H9 (cell line): ENCODE data around the gene DUSP7. TPM values are rescaled to one million over a fixed set of nuclear protein-coding genes. Genes with fewer than 3 reads are reported as not detected.

Source experiments
- DNase-seq: peaks from one replicate; pipeline ENCODE4 v3.0.0-alpha.2; 2017
- H2AFZ ChIP-seq: one replicate; pipeline ENCODE4 v1.6.1; 2013; ENCODE audit warnings: mild to moderate bottlenecking, low read length, control low read depth, moderate library complexity
- H2AK5ac ChIP-seq: 2 replicates; pipeline ENCODE4 v1.6.1; 2013; ENCODE audit warnings: low read length, control low read depth, mixed read lengths; ENCODE audit not compliant: insufficient read length
- H2BK120ac ChIP-seq: one replicate; pipeline ENCODE4 v1.6.1; 2013; ENCODE audit warnings: low read depth, mild to moderate bottlenecking, low read length, control low read depth, inconsistent platforms; ENCODE audit not compliant: poor library complexity, severe bottlenecking
- H2BK12ac ChIP-seq: 2 replicates; pipeline ENCODE4 v1.6.1; 2013; ENCODE audit warnings: low read length, control low read depth, mixed read lengths, low read depth; ENCODE audit not compliant: insufficient read length
- H2BK15ac ChIP-seq: 2 replicates; pipeline ENCODE4 v1.6.1; 2013; ENCODE audit warnings: low read depth, low read length, control low read depth
- H2BK20ac ChIP-seq: one replicate; pipeline ENCODE4 v1.6.1; 2013; ENCODE audit warnings: low read depth, mild to moderate bottlenecking, low read length, control low read depth, inconsistent platforms; ENCODE audit not compliant: poor library complexity, severe bottlenecking
- H2BK5ac ChIP-seq: 2 replicates; pipeline ENCODE4 v1.6.1; 2013; ENCODE audit warnings: low read length, control low read depth, mixed read lengths; ENCODE audit not compliant: insufficient read length
- H3K14ac ChIP-seq: 2 replicates; pipeline ENCODE4 v1.6.1; 2013; ENCODE audit warnings: low read length, control low read depth; ENCODE audit not compliant: insufficient read depth
- H3K18ac ChIP-seq: 2 replicates; pipeline ENCODE4 v1.6.1; 2013; ENCODE audit warnings: low read depth, mild to moderate bottlenecking, mixed read lengths, low read length, control low read depth; ENCODE audit not compliant: insufficient read length
- H3K23ac ChIP-seq: 2 replicates; pipeline ENCODE4 v1.6.1; 2013; ENCODE audit warnings: low read length, control low read depth, mixed read lengths, low read depth; ENCODE audit not compliant: insufficient read length
- H3K23me2 ChIP-seq: 2 replicates; pipeline ENCODE4 v1.6.1; 2013; ENCODE audit warnings: low read depth, mild to moderate bottlenecking, mixed read lengths, low read length, control low read depth; ENCODE audit not compliant: insufficient read length, poor library complexity, severe bottlenecking
- H3K27ac ChIP-seq: 2 replicates; pipeline ENCODE4 v1.5.1; 2013; ENCODE audit warnings: low read length, control low read depth, mixed read lengths, low read depth; ENCODE audit not compliant: insufficient read length
- H3K27me3 ChIP-seq: 2 replicates; pipeline ENCODE4 v1.6.1; 2013; ENCODE audit warnings: low read length, control low read depth, inconsistent platforms; ENCODE audit not compliant: insufficient read depth
- H3K4ac ChIP-seq: 2 replicates; pipeline ENCODE4 v1.6.1; 2013; ENCODE audit warnings: low read depth, mild to moderate bottlenecking, control low read depth, inconsistent platforms, low read length, moderate library complexity
- H3K4me1 ChIP-seq: 2 replicates; pipeline ENCODE4 v1.6.1; 2013; ENCODE audit warnings: low read length, control low read depth, inconsistent platforms; ENCODE audit not compliant: insufficient read depth
- H3K4me2 ChIP-seq: 2 replicates; pipeline ENCODE4 v1.6.1; 2013; ENCODE audit warnings: low read length, control low read depth, mixed read lengths; ENCODE audit not compliant: insufficient read length, insufficient read depth
- H3K56ac ChIP-seq: 2 replicates; pipeline ENCODE4 v1.6.1; 2013; ENCODE audit warnings: low read depth, mild to moderate bottlenecking, mixed read lengths, low read length, control low read depth; ENCODE audit not compliant: insufficient read length
- H3K79me1 ChIP-seq: 2 replicates; pipeline ENCODE4 v1.6.1; 2013; ENCODE audit warnings: low read depth, mild to moderate bottlenecking, moderate library complexity, low read length, control low read depth, inconsistent platforms; ENCODE audit not compliant: insufficient read depth, poor library complexity, severe bottlenecking
- H3K79me2 ChIP-seq: 2 replicates; pipeline ENCODE4 v1.6.1; 2013; ENCODE audit warnings: low read length, control low read depth, inconsistent platforms; ENCODE audit not compliant: insufficient read depth
- H3K9ac ChIP-seq: 2 replicates; pipeline ENCODE4 v1.6.1; 2013; ENCODE audit warnings: low read length, control low read depth, mixed read lengths; ENCODE audit not compliant: insufficient read length; ENCODE audit errors: extremely low read depth
- H3K9me3 ChIP-seq: one replicate; pipeline ENCODE4 v1.6.1; 2013; ENCODE audit warnings: low read depth, low read length, inconsistent platforms; ENCODE audit not compliant: control insufficient read depth
- H3T11ph ChIP-seq: one replicate; pipeline ENCODE4 v1.6.1; 2013; ENCODE audit warnings: mild to moderate bottlenecking, low read length, control low read depth, inconsistent platforms
- H4K20me1 ChIP-seq: one replicate; pipeline ENCODE4 v1.6.1; 2013; ENCODE audit not compliant: control insufficient read depth, insufficient read length, insufficient read depth
- H4K5ac ChIP-seq: 2 replicates; pipeline ENCODE4 v1.6.1; 2013; ENCODE audit warnings: low read depth, mild to moderate bottlenecking, mixed read lengths, low read length, control low read depth; ENCODE audit not compliant: insufficient read length
- H4K8ac ChIP-seq: replicated peaks from 2 replicates; pipeline ENCODE4 v1.6.1; 2013; ENCODE audit warnings: low read length, control low read depth, mixed read lengths, low read depth; ENCODE audit not compliant: insufficient read length
- H4K91ac ChIP-seq: 2 replicates; pipeline ENCODE4 v1.6.1; 2013; ENCODE audit warnings: low read depth, mild to moderate bottlenecking, moderate library complexity, mixed read lengths, low read length, control low read depth; ENCODE audit not compliant: insufficient read length
- H3K27ac Mint-ChIP-seq, 3 experiments: 2 replicates in 2 of 3; 3 replicates in 1 of 3; pipeline ENCODE4 v1.8.0; 2020 to 2021; ENCODE audit warnings: mixed read lengths in 3 of 3, mild to moderate bottlenecking in 1 of 3, moderate library complexity in 1 of 3
- H3K27me3 Mint-ChIP-seq: 2 replicates; pipeline ENCODE4 v1.8.0; 2021; ENCODE audit warnings: low read depth, mild to moderate bottlenecking, moderate library complexity, mixed read lengths
- H3K36me3 Mint-ChIP-seq, 3 experiments: 2 replicates in 2 of 3; 3 replicates in 1 of 3; pipeline ENCODE4 v1.8.0; 2020 to 2021; ENCODE audit warnings: low read depth in 3 of 3, mixed read lengths in 3 of 3; ENCODE audit not compliant: insufficient read depth in 1 of 3
- H3K4me1 Mint-ChIP-seq, 2 experiments: 2 replicates each; pipeline ENCODE4 v1.8.0; 2020; ENCODE audit warnings: mixed read lengths in 2 of 2
- H3K4me3 Mint-ChIP-seq, 2 experiments: 2 replicates in 1 of 2; 3 replicates in 1 of 2; pipeline ENCODE4 v1.8.0; 2020 to 2021; ENCODE audit warnings: mild to moderate bottlenecking in 2 of 2, mixed read lengths in 2 of 2, moderate library complexity in 1 of 2
- H3K9me3 Mint-ChIP-seq, 2 experiments: 2 replicates in 1 of 2; 3 replicates in 1 of 2; pipeline ENCODE4 v1.8.0; 2020; ENCODE audit warnings: mild to moderate bottlenecking in 2 of 2, mixed read lengths in 2 of 2, moderate library complexity in 1 of 2
- CTCF ChIP-seq: fragments of 200-600 bp; sonication (generic); conservative IDR thresholded peaks from 3 replicates; pipeline ENCODE4 v1.8.0; 2021; ENCODE audit warnings: antibody characterized with exemption, mild to moderate bottlenecking
- WGBS: extraction: QIAGEN DNeasy Blood & Tissue Kit; methylation state at CpG from one replicate; pipeline ENCODE4 v1.1.7; 2013; ENCODE audit warnings: missing lambda C conversion rate, low lambda C conversion rate, mixed read lengths; ENCODE audit not compliant: insufficient read length; ENCODE audit errors: extremely low coverage; 5-methylcytosine and 5-hydroxymethylcytosine counted together
- total RNA-seq: library from RNA; stranded (reverse); gene quantifications from 2 replicates; pipeline ENCODE4 v1.2.1, GENCODE V29; 2021

Gene DUSP7
- total RNA-seq, 1 experiment from 2014 or later = 24.0 TPM

- no peak overlapping the region for H3K4me2 ChIP-seq
- H3T11ph ChIP-seq = no peak overlapping the region
- H2AK5ac ChIP-seq = no peak overlapping the region
- Mint-ChIP-seq H3K27me3 (no peaks in the 10 kb centered on the region; the same call in 1 of the 2 replicates), H3K36me3 (peaks cover 0 to 25% (median 19%) of the 10 kb centered on the region in 3 experiments; a peak in 5 of 7 replicates), H3K4me3 (no peak overlapping the region), H3K27ac (no peak overlapping the region), H3K9me3 (no peaks in the 10 kb centered on the region), H3K4me1 (peaks cover under 1 to 3% of the 10 kb centered on the region in 2 experiments; a peak in 1 of 4 replicates)
- no peak for TF ChIP-seq CTCF
- no peaks in the 10 kb centered on the region for H3K23me2 ChIP-seq
- DNase-seq = no peak
- H2BK12ac ChIP-seq = no peak overlapping the region
- no peak overlapping the region for H3K18ac ChIP-seq
- no peaks in the 10 kb centered on the region for H3K4me1 ChIP-seq
- H3K9me3 ChIP-seq = no peaks in the 10 kb centered on the region
- H3K23ac ChIP-seq = no peak overlapping the region
- no peaks in the 10 kb centered on the region for H3K27me3 ChIP-seq
- H4K8ac ChIP-seq = no peak overlapping the region
- no peak overlapping the region for H4K5ac ChIP-seq
- no peak overlapping the region for H3K9ac ChIP-seq
- WGBS = no CpG with 5 or more reads among the region's 8 CpGs
- H2BK20ac ChIP-seq = no peak overlapping the region
- H3K4ac ChIP-seq = no peak overlapping the region
- H3K79me1 ChIP-seq = no peaks in the 10 kb centered on the region
- no peak overlapping the region for H3K27ac ChIP-seq
- no peak overlapping the region for H2BK5ac ChIP-seq
- H3K79me2 ChIP-seq = no peaks in the 10 kb centered on the region
- no peak overlapping the region for H4K91ac ChIP-seq
- no peaks in the 10 kb centered on the region for H4K20me1 ChIP-seq
- H2BK120ac ChIP-seq = no peak overlapping the region
- H3K14ac ChIP-seq = no peak overlapping the region
- no peak overlapping the region for H3K56ac ChIP-seq
- no peak overlapping the region for H2AFZ ChIP-seq
- H2BK15ac ChIP-seq = no peak overlapping the region
Measured at GRCh38 chr3:52072471-52072870, 16.1 kb upstream of the DUSP7 start.
